Ammon's horn (tissue), 1 donor: ENCODE measurements around the gene HLF.
A peak's percentile ranks its signal among the peaks of the same experiment; 100 is the strongest.

Source experiments
- DNase-seq: peaks from one replicate; pipeline ENCODE4 v3.0.0-alpha.2; 2016; ENCODE audit warnings: low spot score

Gene HLF

GRCh38 chr17:55354941-55355340 is 90.2 kb downstream of the HLF start:
- DNase-seq, result no peak

GRCh38 chr17:55356434-55357328 is 91.9 kb downstream of the HLF start:
- DNase-seq, result peak; percentile 86

- no peak for DNase-seq
These were observed 96.2 kb downstream of the HLF start for GRCh38 chr17:55360971-55361370.

GRCh38 chr17:55363033-55363432 is 98.3 kb downstream of the HLF start:
- DNase-seq, result no peak

- DNase-seq, result peak; percentile 57
These were observed 101.3 kb downstream of the HLF start for GRCh38 chr17:55366020-55366481.

- no peak for DNase-seq
These were observed 103.9 kb downstream of the HLF start for GRCh38 chr17:55368706-55369105.
